HCT116 (cell line): Measurements from ENCODE around the gene GRAP. TPM values are rescaled to one million over a fixed set of nuclear protein-coding genes. Genes with fewer than 3 reads are reported as not detected.

Experiments
- ATAC-seq: fragments of 200-7000 bp; cut with Tn5 transposase; 2 replicates; pipeline ENCODE4 v1.9.1; 2020; ENCODE audit warnings: mild to moderate bottlenecking, moderate library complexity
- BruUV-seq: library from RNA; stranded (reverse); fragments of 400-500 nt; replicated peaks from 2 replicates; lab custom pipeline; 2021; lab: Mats Ljungman, UMichigan
- CTCF ChIA-PET: fragments of 300-600 bp; sonication (Branson Sonifier 250); formaldehyde crosslinking; loops from one replicate; lab custom pipeline; 2021; ENCODE audit warnings: antibody characterized with exemption; lab: Charles Lee
- POLR2A ChIA-PET: fragments of 300-600, 350-600 bp; sonication (Branson Sonifier 250); formaldehyde crosslinking; loops from one replicate; lab custom pipeline; 2021; ENCODE audit warnings: antibody characterized with exemption; lab: Charles Lee
- RAD21 ChIA-PET, 2 experiments: fragments of 300-600 bp; sonication (Branson Sonifier 250); formaldehyde crosslinking; loops; one replicate each; lab custom pipeline; 2023; ENCODE audit warnings: low total read pairs in 2 of 2; ENCODE audit not compliant: uncharacterized antibody in 2 of 2, unreplicated experiment in 2 of 2, low non-redundant PET in 1 of 2; lab: Charles Lee
- DNase-seq: peaks from one replicate; pipeline ENCODE4 v3.0.0-alpha.2; 2010; ENCODE audit warnings: low read depth, low spot score
- H2AFZ ChIP-seq: fragments of 200-600 bp; shearing (Covaris generic), sonication (generic); 2 replicates; pipeline ENCODE4 v1.6.1; 2017; ENCODE audit warnings: low read depth, mixed run types, mixed read lengths, antibody characterized with exemption, low read length; ENCODE audit not compliant: poor library complexity, severe bottlenecking
- H3K27ac ChIP-seq: 2 replicates; pipeline ENCODE4 v1.5.1; 2012; ENCODE audit warnings: low read depth, low read length
- H3K27me3 ChIP-seq: fragments of 200-600 bp; sonication (generic); 2 replicates; pipeline ENCODE4 v1.6.1; 2016; ENCODE audit warnings: mixed run types, low read length, mixed read lengths; ENCODE audit not compliant: insufficient read depth
- H3K36me3 ChIP-seq, 2 experiments: fragments of 200-500 bp in 1 of 2; fragments of 200-600 bp in 1 of 2; sonication (Bioruptor generic) in 1 of 2; sonication (generic) in 1 of 2; 2 replicates each; pipeline versions ENCODE4 v1.5.1 to v1.6.1; 2014 to 2016; ENCODE audit warnings: low read length in 2 of 2, inconsistent platforms in 1 of 2, mixed read lengths in 1 of 2, mixed run types in 1 of 2; ENCODE audit not compliant: insufficient read depth in 2 of 2, control insufficient read depth in 1 of 2
- H3K4me1 ChIP-seq, 2 experiments: fragments of 200-600 bp in 1 of 2; sonication (generic) in 1 of 2; 2 replicates each; pipeline versions ENCODE4 v1.5.1 to v1.6.1; 2012 to 2017; ENCODE audit warnings: low read length in 2 of 2, inconsistent platforms in 1 of 2, mild to moderate bottlenecking in 1 of 2, mixed read lengths in 1 of 2, mixed run types in 1 of 2, moderate library complexity in 1 of 2; ENCODE audit not compliant: insufficient read depth in 2 of 2, control insufficient read depth in 1 of 2
- H3K4me2 ChIP-seq: fragments of 200-600 bp; sonication (generic); 2 replicates; pipeline ENCODE4 v1.6.1; 2017; ENCODE audit warnings: mixed run types, low read length, mixed read lengths
- H3K4me3 ChIP-seq, 2 experiments: fragments of 200-600 bp in 1 of 2; sonication (generic) in 1 of 2; replicated peaks in 1 of 2; 2 replicates each; pipeline ENCODE4 v1.5.1; 2011 to 2016; ENCODE audit warnings: low read length in 2 of 2, control low read depth in 1 of 2, low read depth in 1 of 2, mild to moderate bottlenecking in 1 of 2, mixed read lengths in 1 of 2, mixed run types in 1 of 2
- H3K79me2 ChIP-seq: fragments of 200-600 bp; sonication (generic); 2 replicates; pipeline ENCODE4 v1.6.1; 2017; ENCODE audit warnings: mild to moderate bottlenecking, mixed run types, low read length, moderate library complexity, mixed read lengths; ENCODE audit not compliant: insufficient read depth
- H3K9ac ChIP-seq: fragments of 200-600 bp; sonication (generic); 2 replicates; pipeline ENCODE4 v1.6.1; 2016; ENCODE audit warnings: low read length, mixed read lengths
- H3K9me2 ChIP-seq: fragments of 200-600 bp; sonication (generic), shearing (Covaris generic); 2 replicates; pipeline ENCODE4 v1.6.1; 2017; ENCODE audit warnings: mixed run types, mild to moderate bottlenecking, moderate library complexity; ENCODE audit not compliant: insufficient read depth
- H3K9me3 ChIP-seq, 2 experiments: fragments of 200-500 bp in 1 of 2; fragments of 200-600 bp in 1 of 2; sonication (Bioruptor generic) in 1 of 2; sonication (generic) in 1 of 2; 2 replicates each; pipeline ENCODE4 v1.6.1; 2014 to 2017; ENCODE audit warnings: low read length in 2 of 2, mixed read lengths in 2 of 2, inconsistent platforms in 1 of 2, low read depth in 1 of 2, mild to moderate bottlenecking in 1 of 2, mixed run types in 1 of 2, moderate library complexity in 1 of 2; ENCODE audit not compliant: control insufficient read depth in 1 of 2, insufficient read depth in 1 of 2
- H4K20me1 ChIP-seq: fragments of 200-600 bp; sonication (generic), shearing (Covaris generic); 2 replicates; pipeline ENCODE4 v1.6.1; 2017; ENCODE audit warnings: mixed run types, mild to moderate bottlenecking, moderate library complexity; ENCODE audit not compliant: insufficient read depth
- ATF3 ChIP-seq: IDR thresholded peaks from 2 replicates; pipeline ENCODE4 v1.6.1; 2012
- CEBPB ChIP-seq: IDR thresholded peaks from 2 replicates; pipeline ENCODE4 v1.6.1; 2012; ENCODE audit warnings: low read depth
- CTCF ChIP-seq, 3 experiments: fragments of 200-600 bp in 1 of 3; sonication (generic) in 1 of 3; IDR thresholded peaks in 2 of 3; conservative IDR thresholded peaks in 1 of 3; 2 replicates each; pipeline ENCODE4 v1.5.1; 2012 to 2017; ENCODE audit warnings: low read depth in 2 of 3, low read length in 2 of 3, antibody characterized with exemption in 1 of 3, borderline replicate concordance in 1 of 3, control low read depth in 1 of 3, mild to moderate bottlenecking in 1 of 3, mixed read lengths in 1 of 3, mixed run types in 1 of 3, moderate library complexity in 1 of 3; ENCODE audit not compliant: insufficient read depth in 1 of 3
- EGR1 ChIP-seq: IDR thresholded peaks from 2 replicates; pipeline ENCODE4 v1.6.1; 2012; ENCODE audit warnings: low read depth
- EZH2 ChIP-seq: fragments of 200-600 bp; sonication (generic); IDR thresholded peaks from 2 replicates; pipeline ENCODE4 v1.6.1; 2017; ENCODE audit warnings: antibody characterized with exemption, mixed run types
- FOSL1 ChIP-seq: IDR thresholded peaks from 2 replicates; pipeline ENCODE4 v1.6.1; 2012; ENCODE audit warnings: low read depth
- JUND ChIP-seq: IDR thresholded peaks from 2 replicates; pipeline ENCODE4 v1.6.1; 2012
- POLR2A ChIP-seq: IDR thresholded peaks from 2 replicates; pipeline ENCODE4 v1.7.0; 2011; ENCODE audit warnings: borderline replicate concordance; ENCODE audit not compliant: insufficient read depth, insufficient read length; ENCODE audit errors: extremely low read depth
- POLR2AphosphoS5 ChIP-seq: IDR thresholded peaks from 2 replicates; pipeline ENCODE4 v1.6.1; 2011; ENCODE audit warnings: mild to moderate bottlenecking, low read depth, low read length, moderate library complexity
- REST ChIP-seq: IDR thresholded peaks from 2 replicates; pipeline ENCODE4 v1.6.1; 2012; ENCODE audit warnings: low read depth
- SP1 ChIP-seq: IDR thresholded peaks from 2 replicates; pipeline ENCODE4 v1.6.1; 2012; ENCODE audit warnings: low read depth
- SRF ChIP-seq: IDR thresholded peaks from 2 replicates; pipeline ENCODE4 v1.6.1; 2012; ENCODE audit warnings: low read depth
- TCF7L2 ChIP-seq: IDR thresholded peaks from 2 replicates; pipeline ENCODE4 v1.7.0; 2011; ENCODE audit warnings: borderline replicate concordance, inconsistent platforms; ENCODE audit not compliant: insufficient read depth, insufficient read length; ENCODE audit errors: extremely low read depth
- ZBTB33 ChIP-seq: IDR thresholded peaks from 2 replicates; pipeline ENCODE4 v1.6.1; 2011; ENCODE audit warnings: mild to moderate bottlenecking, low read length, moderate library complexity; ENCODE audit not compliant: insufficient replicate concordance; ENCODE audit errors: extremely low read depth
- ZFX ChIP-seq: fragments of 450-650 bp; IDR thresholded peaks from 2 replicates; pipeline ENCODE4 v1.6.1; 2017
- ZNF274 ChIP-seq: fragments of 200-500 bp; sonication (Bioruptor generic); IDR thresholded peaks from 2 replicates; pipeline ENCODE4 v1.6.1; 2014; ENCODE audit warnings: mild to moderate bottlenecking, low read depth, low read length, inconsistent platforms
- intact Hi-C: fragments of 100-400 bp; cut with micrococcal nuclease; formaldehyde crosslinking; loops from 2 replicates; pipeline ENCODE4 v1.10.0; 2022
- total RNA-seq: library from RNA; stranded (reverse); gene quantifications from one replicate; pipeline ENCODE4 v1.2.1, GENCODE V29; 2021; ENCODE audit not compliant: unreplicated experiment

Gene GRAP
- total RNA-seq, 1 experiment from 2014 or later, result 0.27 TPM

- Histone ChIP-seq H3K9me3 (no peaks in the 10 kb centered on the region), H3K4me3 (no peak overlapping the region), H3K36me3 (peaks cover 23 to 38% of the 10 kb centered on the region in 2 experiments; a peak in 3 of 4 replicates), H3K4me2 (no peak overlapping the region), H2AFZ (no peak overlapping the region), H4K20me1 (no peaks in the 10 kb centered on the region), H3K9me2 (no peaks in the 10 kb centered on the region), H3K79me2 (peaks cover 22% of the 10 kb centered on the region), H3K27me3 (no peaks in the 10 kb centered on the region), H3K4me1 (peaks cover 0 to 6% of the 10 kb centered on the region in 2 experiments; a peak in 2 of 4 replicates), H3K9ac (no peak overlapping the region), H3K27ac (no peak overlapping the region)
- ChIA-PET RAD21 (interaction anchor here in 1 of 2 experiments (1.5 kb wide), 1 partner anchor 15 kb away, joined by 3 read pairs; no protein-coding TSS in a partner anchor), POLR2A (no interaction called here), CTCF (no interaction called here)
- ATAC-seq (no peak), DNase-seq (no peak)
- no peak for TF ChIP-seq POLR2A
- TF ChIP-seq POLR2AphosphoS5, result no peak
- TF ChIP-seq JUND, result no peak
- TF ChIP-seq ZBTB33, result no peak
- TF ChIP-seq CEBPB, result no peak
- no peak for TF ChIP-seq SP1
- TF ChIP-seq REST, result no peak
- TF ChIP-seq EZH2, result no peak
- TF ChIP-seq SRF, result no peak
- TF ChIP-seq ZFX, result no peak
- TF ChIP-seq TCF7L2, result no peak
- no peak for TF ChIP-seq EGR1
- TF ChIP-seq CTCF (IDR thresholded peaks at IDR 0.05 in 2 of 3, conservative IDR thresholded peaks at IDR 0.05 in 1 of 3; ENCODE audit: borderline replicate concordance in 1 of 3, insufficient read depth in 1 of 3, low read depth in 2 of 3, low read length in 2 of 3), result no peak
- no peak for TF ChIP-seq FOSL1
- TF ChIP-seq ATF3, result no peak
- no peak for TF ChIP-seq ZNF274
- no TSS peak for BruUV-seq
- intact Hi-C loops, result no loop called here
Measured at GRCh38 chr17:18976201-18976600, 70.6 kb downstream of the GRAP start.
